Stimulated activated CD4-positive, alpha-beta T cell treated with anti-CD3 and anti-CD28 coated beads, Interleukin-4, amount 100 ng/mL, for 48 hours (primary cell): ENCODE data around the gene EFHB.
"Not testable (repeated sequence)": the region's sequence is repeated elsewhere in the genome, so short reads cannot be mapped to it uniquely, and the experiment has no call there.

Source experiments
- DNase-seq, 2 donors: peaks; one replicate each; pipeline ENCODE4 v3.0.0-alpha.2; 2020; ENCODE audit warnings: low read depth in 2 of 2

Gene EFHB

GRCh38 chr3:19934098-19934566 lies at the start of gene EFHB:
Gene EFHB (minus strand): TSS chr3:19934217. CDS start chr3:19934018, 199 bp downstream.
- no peak for DNase-seq

- no peak for DNase-seq
These were observed 38.0 kb upstream of the EFHB start for GRCh38 chr3:19972054-19972453.

DNA sequence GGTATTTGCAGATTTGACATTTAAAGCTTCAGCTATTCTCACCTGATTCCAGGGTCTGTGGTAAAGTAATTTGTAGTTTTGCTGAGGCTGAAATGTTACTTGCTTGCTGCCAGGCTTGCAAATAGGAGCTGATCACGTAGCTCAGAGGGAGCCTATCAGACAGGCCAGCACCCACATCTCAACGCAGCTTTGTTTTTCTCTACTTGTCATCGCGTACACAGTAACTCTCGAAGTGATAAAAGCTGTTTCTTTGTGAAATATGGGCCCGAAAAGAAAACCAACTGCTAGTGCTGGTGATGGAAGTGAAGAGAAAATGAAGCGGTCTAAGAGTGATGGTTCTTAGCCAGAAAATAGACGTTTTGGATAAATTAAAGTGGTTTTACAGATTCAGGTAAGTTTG lies 36.3 kb upstream of the EFHB start:
- DNase-seq = no peak

- DNase-seq = no peak
These were observed 33.8 kb upstream of the EFHB start for GRCh38 chr3:19967812-19968211.

- no peak for DNase-seq
These were observed 33.2 kb upstream of the EFHB start for GRCh38 chr3:19967208-19967607.

DNA sequence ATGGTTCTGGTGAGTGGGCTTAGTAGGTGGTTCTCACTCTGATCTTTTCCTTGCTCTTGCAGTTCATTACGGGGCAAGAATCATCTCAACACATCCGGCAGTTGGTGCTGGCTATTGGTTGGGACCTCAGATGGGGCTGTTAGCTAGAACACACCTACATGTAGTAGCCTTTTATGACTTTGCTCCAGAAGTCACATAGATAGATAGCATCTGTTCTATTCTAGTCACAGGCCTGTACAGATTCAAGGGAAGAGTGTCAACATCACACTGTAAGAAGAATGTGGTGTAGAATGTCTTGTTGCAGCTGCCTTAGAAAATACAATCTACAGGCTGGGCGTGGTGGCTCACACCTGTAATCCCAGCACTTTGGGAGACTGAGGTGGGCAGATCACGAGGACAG lies 27.9 kb upstream of the EFHB start:
- DNase-seq = no peak

- no peak for DNase-seq
These were observed 26.7 kb upstream of the EFHB start for GRCh38 chr3:19960696-19961095.

DNA sequence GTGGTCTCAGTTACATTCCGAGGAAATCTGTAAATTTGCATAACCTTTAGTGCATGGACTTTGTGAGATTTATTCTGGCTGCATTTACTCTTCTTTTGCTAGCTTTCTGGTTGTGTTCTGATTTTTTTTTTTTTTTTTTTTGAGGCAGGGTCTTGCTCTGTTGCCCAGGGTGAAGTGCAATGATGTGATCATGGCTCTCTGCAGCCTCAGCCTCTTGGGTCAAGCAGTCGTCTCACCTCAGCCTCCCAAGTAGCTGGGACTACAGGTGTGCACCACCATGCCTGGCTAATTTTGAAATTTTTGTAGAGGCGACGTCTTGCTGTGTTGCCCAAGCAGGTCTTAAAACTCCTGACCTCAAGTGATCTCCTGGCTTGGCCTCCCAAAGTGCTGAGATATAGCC lies 25.5 kb upstream of the EFHB start:
- DNase-seq = no peak

DNA sequence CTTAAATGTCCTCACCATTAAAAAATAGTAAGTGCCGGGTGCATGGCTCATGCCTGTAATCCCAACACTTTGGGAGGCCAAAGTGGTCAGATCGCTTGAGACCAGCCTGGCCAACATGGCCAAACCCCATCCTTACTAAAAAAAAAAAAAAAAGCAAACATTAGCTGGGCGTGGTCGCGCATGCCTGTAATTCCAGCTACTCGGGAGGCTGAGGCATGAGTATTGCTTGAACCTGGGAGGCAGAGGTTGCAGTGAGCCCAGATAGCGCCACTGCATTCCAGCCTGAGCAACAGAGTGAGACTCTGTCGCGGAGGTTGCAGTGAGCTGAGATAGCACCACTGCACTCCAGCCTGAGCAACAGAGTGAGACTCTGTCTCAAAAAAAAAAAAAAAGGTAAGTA lies 23.3 kb upstream of the EFHB start:
- not testable (repeated sequence) for DNase-seq

GRCh38 chr3:19954676-19955075 lies 20.7 kb upstream of the EFHB start:
- DNase-seq = no peak

DNA sequence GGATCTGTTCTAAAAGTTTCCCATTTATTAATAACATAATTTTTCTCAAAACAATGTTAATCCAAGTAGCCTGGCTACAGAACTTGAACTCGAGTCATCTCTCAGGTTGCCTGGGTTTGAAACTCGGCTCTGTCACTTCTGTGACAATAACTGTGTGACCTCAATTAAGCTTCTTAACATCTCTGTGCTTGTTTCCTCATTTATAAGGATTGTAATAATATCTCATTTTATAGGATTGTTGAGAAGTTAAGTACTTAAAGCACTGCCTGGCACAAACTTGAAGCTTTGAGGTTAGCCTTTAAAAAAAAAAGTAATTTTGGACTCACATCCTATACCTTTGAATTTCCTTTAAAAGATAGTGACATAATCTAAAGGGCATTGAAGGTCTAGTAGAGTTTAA lies 16.3 kb upstream of the EFHB start:
- no peak for DNase-seq

GRCh38 chr3:19948226-19948591 lies 14.2 kb upstream of the EFHB start:
- DNase-seq = no peak

DNA sequence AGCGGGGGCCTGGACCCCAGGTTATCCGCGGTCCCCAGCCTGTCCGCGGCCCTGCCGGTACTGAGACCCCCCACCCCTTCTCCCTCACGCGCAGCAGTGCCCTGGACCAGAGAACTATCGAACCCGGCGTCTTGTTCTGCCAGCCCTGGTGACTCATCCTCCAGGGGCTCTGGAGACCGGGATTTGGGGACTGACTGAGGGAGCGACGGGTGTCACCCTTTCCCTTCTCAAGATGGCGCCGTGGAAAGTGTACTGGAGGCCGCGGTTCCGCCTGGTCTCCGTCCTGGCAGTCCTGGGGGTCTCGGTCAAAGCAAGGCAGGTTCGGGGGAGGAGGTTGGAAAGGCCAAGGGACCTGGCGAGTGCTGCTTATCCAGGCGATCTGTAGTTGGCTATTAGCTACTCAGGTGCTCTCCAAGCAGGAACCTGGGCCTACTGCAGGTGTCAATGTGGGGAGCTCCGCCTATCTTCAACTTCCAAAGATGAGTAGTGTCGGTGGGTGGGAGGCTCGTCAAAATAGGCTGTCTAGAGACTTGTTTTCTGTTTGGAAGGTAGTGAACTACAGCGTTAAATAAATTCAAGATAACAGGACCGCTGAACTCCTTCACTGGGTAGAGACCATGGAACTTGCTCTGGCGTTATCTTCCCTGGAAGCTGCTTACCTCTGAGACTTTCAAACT lies 13.7 kb upstream of the EFHB start:
- peak in 1 of 2 donors; percentile 33 for DNase-seq

- peak; percentile 93 to 96 for DNase-seq
These were observed 13.0 kb upstream of the EFHB start, which contains the start of gene RAB5A for GRCh38 chr3:19946832-19947548. Gene RAB5A (plus strand): TSS chr3:19947097. CDS start chr3:19950899, 3,802 bp downstream.

DNA sequence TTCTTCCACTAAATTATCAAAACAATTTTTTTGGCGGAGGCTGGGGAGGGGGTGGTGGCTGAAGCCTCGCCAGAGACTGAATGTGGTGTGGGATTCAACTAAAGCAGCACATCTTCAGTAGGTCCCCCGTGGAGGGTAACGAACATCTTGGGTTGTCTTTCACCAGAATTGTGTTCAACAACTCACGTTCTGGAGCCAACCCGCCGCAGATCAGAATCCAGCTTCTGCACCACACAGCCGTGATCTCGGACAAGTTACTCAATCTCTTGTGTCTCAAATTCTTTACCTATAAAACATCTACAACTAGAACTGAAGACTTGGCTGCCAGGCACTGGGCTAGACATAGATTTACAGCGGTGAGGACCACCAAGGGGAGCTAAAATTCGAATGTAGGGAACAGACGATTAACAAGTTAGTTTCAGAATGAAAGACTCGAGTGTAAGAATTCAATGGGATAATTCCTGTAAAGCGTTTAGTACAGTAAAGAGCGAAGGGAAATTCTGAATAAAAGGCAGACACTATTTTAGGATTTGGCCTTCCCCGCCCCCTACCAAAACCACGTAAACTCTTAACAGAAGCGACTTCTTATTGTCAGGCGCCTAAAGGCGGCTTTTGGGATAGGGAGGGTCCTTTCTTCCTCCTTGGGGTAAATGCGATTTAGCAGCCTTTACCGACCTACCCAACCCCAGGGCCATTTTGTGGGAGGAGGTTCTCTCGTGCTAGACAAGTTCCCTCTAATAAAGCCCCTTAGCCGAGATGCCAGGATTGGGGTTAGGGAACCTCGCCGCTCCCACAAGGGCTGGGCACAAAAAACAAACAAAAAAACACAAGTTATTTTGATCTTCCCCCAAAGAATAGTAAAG lies 12.2 kb upstream of the EFHB start:
- no peak for DNase-seq

DNA sequence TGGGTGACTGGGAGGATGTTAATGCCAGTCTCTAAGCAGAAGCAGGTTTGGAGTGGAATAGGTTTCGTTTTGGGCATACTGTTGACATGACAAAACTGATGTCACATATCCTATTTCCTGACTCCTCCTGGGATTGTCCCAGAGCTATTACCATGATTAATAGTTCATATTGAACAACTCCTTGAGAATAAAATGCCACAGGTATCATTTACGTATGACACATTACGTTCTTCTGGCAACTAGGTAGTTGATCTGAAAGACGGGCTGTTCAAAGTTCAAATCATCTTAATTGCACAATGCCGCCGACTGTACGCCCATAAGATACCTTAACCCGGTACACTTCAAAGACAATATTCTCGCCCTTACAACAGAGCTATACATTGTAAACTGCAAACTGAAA lies 11.5 kb upstream of the EFHB start:
- no peak for DNase-seq

DNA sequence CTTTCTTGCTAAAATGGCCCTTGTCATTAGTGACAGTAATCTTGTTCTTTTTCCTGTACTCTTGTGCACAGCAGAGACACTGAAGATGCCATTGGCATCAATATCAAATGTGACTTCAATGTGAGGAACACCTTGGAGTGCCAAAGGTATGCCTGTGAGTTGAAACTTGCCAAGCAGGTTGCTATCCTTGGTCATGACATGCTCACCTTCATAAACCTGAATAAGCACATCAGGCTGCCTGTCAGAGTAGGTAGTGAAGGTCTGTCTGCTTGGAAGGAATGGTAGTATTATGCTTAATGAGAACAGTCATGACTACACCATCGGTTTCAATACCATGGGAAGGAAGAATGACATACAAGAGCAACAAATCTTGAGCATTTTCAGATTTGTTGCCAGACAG lies 6.6 kb upstream of the EFHB start:
- DNase-seq = no peak

DNA sequence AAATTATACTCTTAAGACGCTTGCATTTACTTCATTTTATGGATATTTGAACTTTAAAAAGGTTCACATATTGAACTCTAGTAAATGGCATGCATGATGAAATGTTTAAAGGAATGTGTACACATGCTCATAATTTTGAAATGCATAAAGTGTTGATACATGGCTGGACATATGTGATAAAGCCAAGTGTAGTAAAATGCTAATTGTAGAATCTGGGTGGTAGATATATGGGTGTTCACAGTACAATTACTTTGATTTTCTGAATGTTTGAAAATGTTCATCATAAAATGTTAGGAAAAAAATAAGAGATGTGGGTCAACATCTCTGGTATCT lies 4.2 kb upstream of the EFHB start:
- DNase-seq = no peak

GRCh38 chr3:19937459-19938294 lies 3.7 kb upstream of the EFHB start:
- no peak for DNase-seq

DNA sequence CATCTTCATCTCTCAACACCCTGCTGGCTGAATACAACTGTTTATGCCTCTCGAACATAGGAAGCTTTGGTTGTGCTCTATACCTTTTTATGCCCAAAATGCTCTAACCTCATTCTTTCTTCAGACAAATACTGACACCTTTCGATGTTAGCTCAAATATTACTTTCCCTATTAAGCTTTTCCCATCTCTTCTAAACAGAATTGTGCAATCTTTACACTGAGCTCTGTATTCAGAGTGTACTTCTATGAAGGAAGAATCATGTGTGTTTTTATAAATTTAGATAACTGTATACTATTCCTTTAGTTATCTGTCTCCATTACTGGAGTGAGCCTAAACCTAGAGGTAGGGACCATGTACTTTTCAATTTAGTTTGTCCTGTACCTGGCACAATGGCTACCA lies 1.6 kb downstream of the EFHB start:
- no peak for DNase-seq

GRCh38 chr3:19931767-19932188 lies 2.2 kb downstream of the EFHB start:
- no peak for DNase-seq
